Left colon (tissue), 2 donors: ENCODE results near the gene ANO10. TPM values are rescaled to one million over a fixed set of nuclear protein-coding genes. Genes with fewer than 3 reads are reported as not detected.
"Not testable (repeated sequence)": the region's sequence is repeated elsewhere in the genome, so short reads cannot be mapped to it uniquely, and the experiment has no call there.

Source experiments
- ATAC-seq: fragments of 200-7000 bp; cut with Tn5 transposase; one replicate; pipeline ENCODE4 v1.9.1; 2020; ENCODE audit warnings: mild to moderate bottlenecking, moderate library complexity
- DNase-seq, 2 donors: peaks; one replicate each; pipeline ENCODE4 v3.0.0-alpha.2; 2020
- intact Hi-C, 2 donors: fragments of 100-400 bp; cut with DNase I in 1 of 2; cut with micrococcal nuclease in 1 of 2; formaldehyde crosslinking; loops; one replicate each; pipeline versions ENCODE4 v1.11.2 to v1.14.0; 2022; cut with DNase I, micrococcal nuclease
- long read RNA-seq: library from polyadenylated mRNA; unstranded; transcript quantifications from one replicate; pipeline ENCODE4 v2.0.0, GENCODE V29; 2021
- total RNA-seq, 2 donors: library from RNA; stranded (reverse); fragmentation: NEBNext Ultra II Directional; extraction: Animal tissue kit (Norgen Biotek cat#: 25700); gene quantifications; one replicate each; pipeline ENCODE4 v1.2.1, GENCODE V29; 2021
- donor health status: DM: no; HTN: no; CAD: no.
- donor health status: DM: yes; HTN: yes; CAD: no.

ANO10 gene
- total RNA-seq = 10 to 100 TPM; 82.0 to 85.3 TPM
- long read RNA-seq, transcript ANO10-201 (13 exons, 3,212 nt) = major isoform, 57 of 87 reads
- long read RNA-seq, partial matches to known transcripts = 12 of 87 reads
- long read RNA-seq, other reads (novel, unspliced or antisense) = 14 of 87 reads

- DNase-seq (peak; percentile 99 to 100), ATAC-seq (peak; percentile 91)
- intact Hi-C loops = loop anchor here in 1 of 2 donors (5.0 kb wide), 1 partner anchor 70 kb away; the partner anchor contains the start of gene ABHD5
These were observed at the start of gene ANO10 for GRCh38 chr3:43621656-43622432. Gene ANO10 (minus strand): TSS chr3:43622011. CDS start chr3:43605852, 16,159 bp downstream.

GRCh38 chr3:43670635-43671522 is 49.1 kb upstream of the ANO10 start:
- no peak for ATAC-seq
- DNase-seq = no peak
- intact Hi-C loops = no loop called here

- DNase-seq, intact Hi-C loops, ATAC-seq: not testable (repeated sequence)
These were observed 43.2 kb upstream of the ANO10 start for GRCh38 chr3:43665011-43665410.

GRCh38 chr3:43661376-43661775 is 39.6 kb upstream of the ANO10 start:
- DNase-seq, ATAC-seq, intact Hi-C loops: not testable (repeated sequence)

- ATAC-seq (peak; percentile 63), DNase-seq (peak; percentile 35 to 53)
- intact Hi-C loops = no loop called here
These were observed 37.6 kb upstream of the ANO10 start for GRCh38 chr3:43659250-43659880.

- ATAC-seq, DNase-seq, intact Hi-C loops: not testable (repeated sequence)
These were observed 34.6 kb upstream of the ANO10 start for GRCh38 chr3:43656390-43656789.

GRCh38 chr3:43650345-43650744 is 28.5 kb upstream of the ANO10 start:
- no peak for DNase-seq
- ATAC-seq = no peak
- intact Hi-C loops = no loop called here

- peak in 1 of 2 donors; percentile 38 for DNase-seq
- intact Hi-C loops = no loop called here
- ATAC-seq = peak; percentile 50
These were observed 27.7 kb upstream of the ANO10 start for GRCh38 chr3:43649365-43649968.

GRCh38 chr3:43648957-43649356 is 27.1 kb upstream of the ANO10 start:
- DNase-seq (no peak), ATAC-seq (no peak)
- intact Hi-C loops = no loop called here

- intact Hi-C loops = no loop called here
- ATAC-seq (peak; percentile 88), DNase-seq (no peak)
These were observed 25.7 kb upstream of the ANO10 start for GRCh38 chr3:43647331-43648166.

GRCh38 chr3:43644443-43644842 is 22.6 kb upstream of the ANO10 start:
- ATAC-seq = peak; percentile 29

GRCh38 chr3:43641306-43642114 is 19.7 kb upstream of the ANO10 start:
- no peak for ATAC-seq
- intact Hi-C loops = no loop called here
- DNase-seq = no peak

More at GRCh38 chr3:43644443-43644842, 22.6 kb upstream of the ANO10 start:
- no peak for DNase-seq
- intact Hi-C loops = no loop called here

GRCh38 chr3:43640681-43641080 is 18.9 kb upstream of the ANO10 start:
- ATAC-seq (no peak), DNase-seq (no peak)
- intact Hi-C loops = no loop called here

GRCh38 chr3:43638594-43639447 is 17.0 kb upstream of the ANO10 start:
- intact Hi-C loops = no loop called here
- peak; percentile 93 for ATAC-seq
- DNase-seq = peak; percentile 56 to 62

GRCh38 chr3:43637702-43638101 is 15.9 kb upstream of the ANO10 start:
- ATAC-seq = no peak
- no peak for DNase-seq
- intact Hi-C loops = no loop called here

- intact Hi-C loops = no loop called here
- ATAC-seq = no peak
- DNase-seq = no peak
These were observed 11.2 kb upstream of the ANO10 start for GRCh38 chr3:43632986-43633385.
